SU-DHL-6 (cell line): ENCODE results near the gene HSD17B7.
"Not testable (repeated sequence)": the region's sequence is repeated elsewhere in the genome, so short reads cannot be mapped to it uniquely, and the experiment has no call there.

ENCODE experiments used
- CTCF ChIP-seq: fragments of 200-600 bp; sonication (generic); IDR thresholded peaks from one replicate; pipeline ENCODE4 v1.5.1; 2017; ENCODE audit warnings: antibody characterized with exemption, mild to moderate bottlenecking, low read length, moderate library complexity; ENCODE audit not compliant: insufficient read depth, poor library complexity, severe bottlenecking
- EZH2phosphoT487 ChIP-seq: fragments of 200-600 bp; sonication (generic), shearing (Covaris generic); conservative IDR thresholded peaks from 2 replicates; pipeline ENCODE4 v1.6.1; 2018; ENCODE audit warnings: mild to moderate bottlenecking, antibody characterized with exemption, low read length, moderate library complexity, mixed read lengths

- TF ChIP-seq CTCF, EZH2phosphoT487: not testable (repeated sequence)
Measured at GRCh38 chr1:162794284-162794683, 3.8 kb downstream of the HSD17B7 start.
